Right lung (tissue), 5 donors: ENCODE results near the gene S100PBP. TPM values are rescaled to one million over a fixed set of nuclear protein-coding genes. Genes with fewer than 3 reads are reported as not detected.

Experiments used
- DNase-seq, 2 donors: peaks; one replicate each; pipeline ENCODE4 v3.0.0-alpha.2; 2013
- polyA plus RNA-seq, 5 donors: library from polyadenylated mRNA; unstranded; fragments of 120-200 nt; gene quantifications; one replicate each; pipeline versions ENCODE4 v1.2.1 to v1.2.3, GENCODE V29; 2013; ENCODE audit warnings: inconsistent platforms in 1 of 5, low replicate concordance in 1 of 5; ENCODE audit not compliant: insufficient read length in 5 of 5, insufficient read depth in 1 of 5

The S100PBP gene
- polyA plus RNA-seq, 5 donors, result 40.0 to 57.5 (median 50.9) TPM

DNA sequence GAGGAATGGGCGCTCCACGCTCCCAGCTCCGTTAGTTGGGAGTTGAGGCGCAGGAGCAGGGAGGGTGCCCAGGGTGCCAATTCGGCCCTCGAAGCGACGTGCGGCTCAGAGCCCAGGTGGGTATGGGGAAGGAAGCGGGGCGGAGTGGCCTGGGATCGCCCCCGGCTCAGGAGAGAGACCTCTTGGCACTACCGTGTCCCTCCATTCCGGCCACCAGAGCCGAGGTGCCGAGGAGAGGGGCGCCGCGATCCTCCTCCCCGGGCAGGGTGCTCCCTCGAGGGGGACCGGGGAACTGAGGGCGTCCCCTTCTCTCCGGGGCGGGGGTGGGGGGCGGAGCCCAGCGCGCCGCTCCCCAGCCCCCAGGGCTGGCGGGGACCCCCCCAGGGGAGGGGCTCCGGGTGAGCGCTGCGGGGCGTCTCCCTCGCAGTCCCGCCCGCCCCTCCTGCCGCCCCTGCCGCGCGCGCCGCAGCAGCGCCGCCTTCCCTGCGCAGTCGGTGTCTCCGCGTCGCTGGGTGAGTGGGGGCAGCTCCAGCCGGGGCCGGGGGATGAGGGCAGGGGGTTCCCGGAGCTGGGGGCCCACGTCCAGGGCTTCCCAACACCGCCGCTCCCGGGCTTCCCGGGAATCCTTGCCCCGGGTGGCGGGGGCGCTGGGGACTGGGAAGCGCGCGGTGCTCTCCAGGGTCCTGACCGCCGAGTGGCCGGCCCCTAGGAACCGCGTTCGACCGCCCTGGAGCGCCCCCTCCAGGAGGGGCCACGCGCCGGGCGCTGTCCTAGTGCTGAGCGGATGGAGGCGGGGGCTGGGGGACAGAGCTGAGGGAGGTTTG lies 68.8 kb downstream of the S100PBP start, which contains the start of gene HPCA:
HPCA (plus strand) TSS at position 488 of the 824 bp plus-strand sequence. CDS start 2,408 bp downstream, outside the sequence.
- peak in 1 of 2 donors; percentile 51 for DNase-seq

- DNase-seq, result no peak
Measured at GRCh38 chr1:32886828-32887414, 69.5 kb downstream of the S100PBP start.

GRCh38 chr1:32887623-32888022 lies 70.2 kb downstream of the S100PBP start:
- no peak for DNase-seq

GRCh38 chr1:32888134-32888533 lies 70.7 kb downstream of the S100PBP start:
- no peak for DNase-seq

GRCh38 chr1:32888677-32889420 lies 71.4 kb downstream of the S100PBP start:
- no peak for DNase-seq

GRCh38 chr1:32889731-32890278 lies 72.4 kb downstream of the S100PBP start:
- DNase-seq, result no peak

DNA sequence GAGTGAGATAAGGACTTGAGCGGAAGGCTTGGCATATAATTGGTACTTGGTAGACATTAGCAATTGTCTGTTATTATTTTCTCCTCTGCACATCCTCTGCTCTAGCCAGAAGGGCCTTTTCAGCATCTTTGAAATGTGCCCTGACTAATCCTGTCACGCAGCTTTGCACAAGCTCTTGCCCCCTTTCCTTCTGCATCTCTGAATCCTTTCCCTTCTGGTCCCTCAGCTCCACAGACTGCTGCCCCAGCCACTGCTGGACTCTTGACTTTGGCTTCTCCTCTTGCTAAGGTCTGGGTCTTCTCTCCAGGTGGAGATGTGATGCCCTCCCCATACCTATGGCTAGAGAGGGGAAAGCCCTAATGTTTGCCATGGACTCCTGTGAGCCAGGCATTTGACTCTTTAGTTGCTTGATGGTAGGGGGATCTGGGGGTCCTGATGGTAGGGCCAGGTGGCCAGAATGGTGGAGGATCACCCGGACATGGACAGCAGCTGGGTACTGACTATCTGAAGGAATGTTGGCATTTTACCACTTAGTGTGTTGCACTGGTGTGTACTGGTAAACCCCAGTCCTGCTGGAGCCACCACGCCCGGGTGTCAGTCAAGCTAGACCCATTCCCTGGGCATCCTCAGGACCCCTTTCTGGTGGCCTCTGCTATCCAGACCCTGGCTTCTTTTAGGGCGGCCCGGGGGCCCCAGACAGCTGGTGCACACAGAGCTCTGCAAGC lies 73.2 kb downstream of the S100PBP start:
- no peak for DNase-seq

DNA sequence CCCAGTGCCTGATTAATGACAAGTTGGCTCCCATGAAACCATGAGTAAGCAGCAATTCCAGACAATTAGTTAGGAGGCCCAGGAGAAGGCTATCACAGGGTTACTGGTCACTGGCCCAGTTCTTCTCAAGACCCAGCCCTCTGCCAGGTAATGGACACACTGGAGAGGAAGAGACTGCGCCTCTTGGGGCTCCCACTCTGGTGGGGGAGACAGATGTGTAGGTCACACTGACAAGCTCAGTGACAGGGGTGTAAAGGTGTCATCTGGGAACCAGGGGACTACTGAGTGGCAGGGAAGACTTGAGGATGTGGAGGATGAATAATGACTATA lies 73.8 kb downstream of the S100PBP start:
- no peak for DNase-seq

- no peak for DNase-seq
Measured at GRCh38 chr1:32891630-32892029, 74.2 kb downstream of the S100PBP start.

- DNase-seq, result no peak
Measured at GRCh38 chr1:32892368-32893197, 75.1 kb downstream of the S100PBP start.

DNA sequence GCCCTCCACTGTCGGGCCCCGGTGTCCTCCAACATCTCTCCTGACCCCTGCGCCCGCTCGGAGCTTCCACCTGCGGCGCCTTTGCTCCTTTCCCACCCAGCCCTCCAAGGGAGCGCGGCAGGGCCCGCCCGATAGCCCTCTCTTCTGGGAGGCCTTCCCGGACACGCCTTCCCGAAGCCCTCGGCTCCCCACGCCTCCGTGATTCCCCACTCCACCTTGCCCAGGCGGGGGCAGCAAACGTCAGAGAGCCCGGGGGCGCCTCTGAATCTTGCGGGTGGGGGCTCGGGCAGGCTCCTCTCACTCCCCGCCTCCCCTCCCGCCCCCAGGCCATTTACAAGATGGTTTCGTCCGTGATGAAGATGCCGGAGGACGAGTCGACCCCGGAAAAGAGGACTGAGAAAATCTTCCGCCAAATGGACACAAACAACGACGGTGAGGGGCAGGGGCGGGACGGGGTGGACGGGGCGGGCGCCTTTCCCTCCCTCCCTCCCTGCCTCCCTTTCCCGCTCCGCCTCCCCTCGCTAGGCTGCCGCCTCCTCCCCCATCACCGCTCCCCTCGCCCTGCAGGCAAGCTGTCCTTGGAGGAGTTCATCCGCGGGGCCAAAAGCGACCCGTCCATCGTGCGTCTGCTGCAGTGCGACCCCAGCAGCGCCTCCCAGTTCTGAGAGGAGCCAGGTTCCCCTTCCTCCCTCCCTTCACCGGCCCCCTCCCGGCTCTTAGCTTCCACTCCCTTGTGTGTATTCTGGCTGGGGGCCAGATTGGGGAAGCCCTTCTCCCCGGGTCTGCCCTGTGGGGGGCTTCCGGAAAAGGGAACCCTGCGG lies 76.0 kb downstream of the S100PBP start:
- no peak for DNase-seq

GRCh38 chr1:32894019-32894600 lies 76.7 kb downstream of the S100PBP start:
- DNase-seq, result no peak

- no peak for DNase-seq
Measured at GRCh38 chr1:32894681-32895080, 77.2 kb downstream of the S100PBP start.

- DNase-seq, result no peak
Measured at GRCh38 chr1:32895325-32896215, 78.1 kb downstream of the S100PBP start.

DNA sequence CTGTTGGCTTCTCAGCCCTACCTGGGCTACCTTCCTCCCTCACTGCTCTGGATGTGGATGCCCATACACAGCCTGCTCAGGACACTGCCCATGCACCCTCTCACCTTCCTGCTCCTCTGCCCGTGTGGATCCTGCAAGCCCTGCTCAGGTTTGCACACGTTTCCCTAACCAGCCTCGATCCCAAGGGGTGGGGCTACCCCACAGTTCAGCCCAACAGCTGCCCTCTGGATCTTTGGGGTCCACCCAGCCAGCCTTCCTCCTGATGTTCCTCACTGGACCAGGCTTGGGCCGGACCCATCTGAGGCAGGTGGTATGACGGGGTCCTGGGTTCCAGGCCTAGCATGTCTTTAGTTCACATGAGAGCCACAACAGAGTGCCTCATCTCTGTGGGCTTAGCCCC lies 79.0 kb downstream of the S100PBP start:
- DNase-seq, result no peak

DNA sequence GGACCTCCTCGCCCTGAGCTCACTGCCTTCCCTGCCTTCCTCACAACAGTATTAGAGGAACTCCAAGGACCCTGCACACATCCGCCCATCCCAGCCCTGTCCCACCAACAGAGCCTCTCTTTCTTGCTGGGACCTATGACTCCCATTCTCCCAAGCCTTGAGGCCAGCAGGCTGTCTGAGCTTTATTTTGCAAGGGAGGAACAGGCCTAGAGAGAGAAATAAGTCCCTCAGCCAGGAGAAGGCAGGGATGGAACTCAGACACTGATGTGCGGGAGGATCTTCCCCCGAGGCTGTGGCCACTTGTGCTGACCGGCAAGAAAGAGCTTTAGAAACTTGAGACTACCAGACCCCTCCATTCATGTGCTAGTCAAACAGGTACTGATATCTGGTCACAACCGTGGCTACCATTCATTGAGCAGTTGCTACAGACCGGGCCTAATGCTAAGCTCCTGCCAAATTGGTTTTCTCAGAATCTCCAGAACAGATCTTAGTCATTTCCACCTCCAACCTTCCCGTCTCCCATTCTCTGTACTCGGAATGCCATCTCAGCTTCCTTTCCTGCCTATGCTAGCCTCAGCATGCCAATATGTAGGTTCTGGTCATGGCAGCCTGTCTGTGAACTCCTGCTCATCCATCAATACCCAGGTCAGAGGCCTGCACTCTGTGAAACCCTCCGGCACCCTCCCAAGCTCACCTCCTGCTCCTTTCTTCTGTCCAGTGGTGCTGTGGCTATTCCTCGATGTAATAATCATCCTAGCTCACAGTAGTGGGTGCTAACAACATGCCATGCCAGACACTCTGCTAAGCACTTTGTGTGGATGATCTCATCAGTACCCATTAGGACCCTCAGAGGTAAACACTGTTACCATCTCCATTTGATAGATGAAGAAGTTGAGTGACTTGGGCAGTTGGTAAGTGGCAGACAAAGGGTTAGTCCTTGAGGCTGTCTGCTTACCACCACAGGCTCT lies 79.9 kb downstream of the S100PBP start:
- DNase-seq, result no peak

- no peak for DNase-seq
Measured at GRCh38 chr1:32898056-32898455, 80.6 kb downstream of the S100PBP start.
